SK-N-SH (cell line): ENCODE measurements around the gene PRCC.

Source experiments
- CHD2 ChIP-seq: fragments of 150-350 bp; IDR thresholded peaks from 2 replicates; pipeline ENCODE4 v1.6.1; 2018; ENCODE audit warnings: low read length; ENCODE audit not compliant: partially characterized antibody
- CTCF ChIP-seq: fragments of 200-600 bp; sonication (generic); IDR thresholded peaks from 2 replicates; pipeline ENCODE4 v1.6.1; 2017; ENCODE audit warnings: antibody characterized with exemption, mild to moderate bottlenecking, moderate library complexity
- EP300 ChIP-seq, 2 experiments: IDR thresholded peaks; 2 replicates each; pipeline versions ENCODE4 v1.4.0 to v1.6.1; 2012; ENCODE audit warnings: borderline replicate concordance in 1 of 2, low read depth in 1 of 2, low read length in 1 of 2
- FOXM1 ChIP-seq: IDR thresholded peaks from 2 replicates; pipeline ENCODE4 v1.4.0; 2012; ENCODE audit warnings: low read depth, mild to moderate bottlenecking
- MAX ChIP-seq: IDR thresholded peaks from 2 replicates; pipeline ENCODE4 v1.4.0; 2012; ENCODE audit warnings: low read depth
- NFIC ChIP-seq: IDR thresholded peaks from 2 replicates; pipeline ENCODE4 v1.4.0; 2012; ENCODE audit warnings: borderline replicate concordance
- REST ChIP-seq: IDR thresholded peaks from 2 replicates; pipeline ENCODE4 v1.6.1; 2012; ENCODE audit warnings: mild to moderate bottlenecking, low read depth, low read length, moderate library complexity
- TAF1 ChIP-seq: IDR thresholded peaks from 2 replicates; pipeline ENCODE4 v1.6.1; 2012; ENCODE audit warnings: low read depth, mild to moderate bottlenecking, low read length, moderate library complexity, borderline replicate concordance
- USF1 ChIP-seq: IDR thresholded peaks from 2 replicates; pipeline ENCODE4 v1.4.0; 2012; ENCODE audit warnings: low read depth, borderline replicate concordance

GRCh38 chr1:156813298-156813697 is 46.0 kb downstream of the PRCC start:
- TF ChIP-seq CTCF (no peak), EP300 (IDR thresholded peaks at IDR 0.05; ENCODE audit: borderline replicate concordance in 1 of 2, low read depth in 1 of 2, low read length in 1 of 2) (no peak), USF1 (no peak), REST (no peak), FOXM1 (no peak), CHD2 (no peak), TAF1 (no peak), MAX (no peak), NFIC (no peak)
